Testis (tissue), 3 donors: ENCODE data around the gene NUBP2. TPM values are rescaled to one million over a fixed set of nuclear protein-coding genes. Genes with fewer than 3 reads are reported as not detected.

Experiments used
- DNase-seq: peaks from one replicate; pipeline ENCODE4 v3.0.0-alpha.2; 2019
- H3K27ac ChIP-seq, 2 donors: fragments of 200-600 bp; sonication (generic); one replicate each; pipeline ENCODE4 v1.5.1; 2019
- H3K27me3 ChIP-seq: fragments of 200-600 bp; sonication (generic); one replicate; pipeline ENCODE4 v1.5.1; 2019
- H3K36me3 ChIP-seq: fragments of 200-600 bp; sonication (generic); one replicate; pipeline ENCODE4 v1.5.1; 2017; ENCODE audit warnings: low read depth; ENCODE audit errors: missing control alignments
- H3K4me1 ChIP-seq: fragments of 200-600 bp; sonication (generic); one replicate; pipeline ENCODE4 v1.5.1; 2019
- H3K4me3 ChIP-seq, 2 donors: fragments of 200-600 bp; sonication (generic); one replicate each; pipeline ENCODE4 v1.5.1; 2017 to 2019
- H3K9me3 ChIP-seq: fragments of 200-600 bp; sonication (generic); one replicate; pipeline ENCODE4 v1.5.1; 2017
- POLR2A ChIP-seq: fragments of 450-650 bp; IDR thresholded peaks from one replicate; pipeline ENCODE4 v1.6.1; 2017; ENCODE audit warnings: antibody characterized with exemption, mild to moderate bottlenecking, moderate library complexity
- WGBS, 2 donors: methylation state at CpG; one replicate each; pipeline ENCODE4 v1.1.5; 2018; 5-methylcytosine and 5-hydroxymethylcytosine counted together
- intact Hi-C: fragments of 100-400 bp; cut with DNase I; formaldehyde crosslinking; loops from one replicate; pipeline ENCODE4 v1.15.1; 2023; ENCODE audit warnings: low total_unique reads
- polyA plus RNA-seq: library from polyadenylated mRNA; stranded (reverse); fragments of 350-450 nt; fragmentation: Illumina TruSeq; extraction: RNeasy Lipid Tissue Mini Kit (QIAGEN cat#74804); gene quantifications from one replicate; pipeline ENCODE4 v1.2.3, GENCODE V29; 2014; ENCODE audit warnings: low read depth, low replicate concordance; ENCODE audit not compliant: insufficient read depth
- total RNA-seq, 2 donors: library from RNA; depleted of rRNA; stranded (reverse); fragments of >200 nt; gene quantifications; one replicate each; pipeline ENCODE4 v1.2.3, GENCODE V29; 2016
- TF ChIP-seq, protein P1 (sequence below), 3 experiments: fragments of 450-650 bp in 2 of 3; fragments of 200-600 bp in 1 of 3; sonication (generic) in 1 of 3; IDR thresholded peaks; one replicate each; pipeline ENCODE4 v1.5.1; 2016 to 2019; ENCODE audit warnings: antibody characterized with exemption in 3 of 3, mild to moderate bottlenecking in 2 of 3, moderate library complexity in 1 of 3

Gene NUBP2
- total and polyA plus RNA-seq, 3 donors from 2014 or later, result 49.8 to 90.8 (median 81.5) TPM

DNA sequence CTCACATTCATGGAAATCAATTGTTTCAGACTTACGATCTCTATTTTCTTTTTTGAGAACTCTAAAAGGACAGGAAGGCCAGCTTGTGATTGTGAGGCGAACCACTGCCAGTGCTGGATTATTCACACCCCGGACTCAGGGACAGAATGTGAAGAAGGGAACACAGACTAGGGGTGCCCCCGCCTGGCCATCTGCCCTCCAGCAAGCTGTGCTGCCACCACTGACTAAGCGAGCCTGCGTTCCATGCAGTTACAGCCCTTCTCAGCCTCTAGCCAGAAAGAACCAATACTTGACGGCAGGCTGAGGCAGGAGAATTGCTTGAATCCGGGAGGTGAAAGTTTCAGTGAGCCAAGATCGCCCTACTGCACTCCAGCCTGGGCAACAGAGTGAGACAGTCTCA lies 41.1 kb downstream of the NUBP2 start:
- Histone ChIP-seq H3K4me1 (peaks cover 31% of the 10 kb centered on the region), H3K27ac (no peak overlapping the region), H3K27me3 (no peaks in the 10 kb centered on the region), H3K36me3 (no peaks in the 10 kb centered on the region), H3K4me3 (no peak overlapping the region), H3K9me3 (no peaks in the 10 kb centered on the region)
- TF ChIP-seq POLR2A, result no peak
- TF ChIP-seq, protein P1, sequence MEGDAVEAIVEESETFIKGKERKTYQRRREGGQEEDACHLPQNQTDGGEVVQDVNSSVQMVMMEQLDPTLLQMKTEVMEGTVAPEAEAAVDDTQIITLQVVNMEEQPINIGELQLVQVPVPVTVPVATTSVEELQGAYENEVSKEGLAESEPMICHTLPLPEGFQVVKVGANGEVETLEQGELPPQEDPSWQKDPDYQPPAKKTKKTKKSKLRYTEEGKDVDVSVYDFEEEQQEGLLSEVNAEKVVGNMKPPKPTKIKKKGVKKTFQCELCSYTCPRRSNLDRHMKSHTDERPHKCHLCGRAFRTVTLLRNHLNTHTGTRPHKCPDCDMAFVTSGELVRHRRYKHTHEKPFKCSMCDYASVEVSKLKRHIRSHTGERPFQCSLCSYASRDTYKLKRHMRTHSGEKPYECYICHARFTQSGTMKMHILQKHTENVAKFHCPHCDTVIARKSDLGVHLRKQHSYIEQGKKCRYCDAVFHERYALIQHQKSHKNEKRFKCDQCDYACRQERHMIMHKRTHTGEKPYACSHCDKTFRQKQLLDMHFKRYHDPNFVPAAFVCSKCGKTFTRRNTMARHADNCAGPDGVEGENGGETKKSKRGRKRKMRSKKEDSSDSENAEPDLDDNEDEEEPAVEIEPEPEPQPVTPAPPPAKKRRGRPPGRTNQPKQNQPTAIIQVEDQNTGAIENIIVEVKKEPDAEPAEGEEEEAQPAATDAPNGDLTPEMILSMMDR (IDR thresholded peaks at IDR 0.05), result no peak
- DNase-seq, result peak; percentile 83
- intact Hi-C loops, result no loop called here
- 56 to 64% methylated on average over 7 to 9 of the region's 9 CpGs for WGBS, 2 donors

DNA sequence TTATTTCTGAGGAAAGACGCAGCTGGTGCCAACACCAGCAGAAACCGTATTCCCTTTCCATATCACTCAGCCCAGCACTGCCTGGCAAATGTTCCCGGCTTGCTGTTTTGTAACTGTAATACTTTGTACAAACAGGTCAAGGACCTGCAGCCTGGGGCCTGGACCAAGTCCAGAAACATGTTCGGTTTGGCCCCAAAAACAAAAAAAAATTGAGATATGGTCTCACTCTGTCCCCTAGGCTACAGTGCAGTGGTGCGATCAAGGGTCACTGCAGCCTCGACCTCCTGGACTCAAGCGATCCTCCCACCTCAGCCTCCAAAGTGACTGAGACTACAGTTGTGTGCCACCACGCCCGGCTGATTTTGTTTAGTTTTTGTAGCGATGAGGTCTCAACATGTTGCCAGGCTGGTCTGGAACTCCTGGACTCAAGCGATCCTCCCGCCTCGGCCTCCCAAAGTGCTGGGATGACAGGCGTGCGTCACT lies 42.7 kb downstream of the NUBP2 start:
- H3K9me3 ChIP-seq, result no peaks in the 10 kb centered on the region

DNA sequence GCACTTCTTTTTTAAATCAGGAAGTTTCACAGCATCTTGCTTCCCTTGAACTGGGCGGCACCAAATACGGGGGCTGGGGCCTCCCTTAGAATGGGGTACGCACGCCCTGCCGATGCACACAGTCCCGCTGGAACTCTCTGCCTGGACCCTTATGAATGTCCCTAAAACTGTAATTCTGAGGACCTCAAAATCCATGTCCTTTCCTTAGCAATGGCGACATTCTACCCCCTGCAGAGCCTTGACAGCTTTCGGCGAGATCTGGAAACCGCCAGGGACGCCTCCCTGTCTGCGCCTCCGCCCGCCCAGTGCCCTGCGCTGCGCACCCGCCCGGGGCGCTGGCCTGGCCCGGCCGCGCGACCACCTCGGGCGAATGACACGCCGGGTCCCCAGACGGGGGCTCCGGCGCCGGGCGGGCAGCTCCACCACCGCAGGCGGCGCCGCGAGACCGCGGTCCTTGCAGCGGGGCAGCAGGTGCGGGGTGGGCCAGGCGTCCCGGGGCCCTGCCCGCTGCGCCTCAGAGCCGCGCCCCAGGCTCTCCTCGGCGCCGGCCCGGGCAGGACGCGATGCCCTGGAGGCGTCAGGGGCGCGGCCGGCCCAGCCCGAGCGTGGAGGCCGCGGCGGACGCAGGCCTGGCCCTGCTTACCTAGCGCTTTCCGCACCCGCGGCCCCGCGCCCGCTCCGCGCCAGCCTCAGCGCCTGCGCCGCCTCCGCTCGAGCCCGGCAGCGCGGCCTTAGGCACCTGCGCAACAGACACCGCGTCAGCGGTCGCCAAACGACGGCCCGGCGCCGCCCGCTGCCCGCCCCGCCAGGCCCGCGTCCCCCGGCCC lies 43.3 kb downstream of the NUBP2 start:
- WGBS, 2 donors, result 2 to 8% methylated on average over 17 to 67 of the region's 96 CpGs
- H3K4me1 ChIP-seq, result peaks cover 33% of the 10 kb centered on the region

More for the DNA sequence above, 42.7 kb downstream of the NUBP2 start:
- intact Hi-C loops, result no loop called here
- TF ChIP-seq, protein P1 (IDR thresholded peaks at IDR 0.05), result no peak
- no peak for TF ChIP-seq POLR2A
- Histone ChIP-seq H3K27ac (peak overlapping the region; percentile 7 to 85), H3K27me3 (no peaks in the 10 kb centered on the region), H3K4me3 (peak overlapping the region; percentile 57 to 89), H3K4me1 (peaks cover 33% of the 10 kb centered on the region), H3K36me3 (no peaks in the 10 kb centered on the region)
- WGBS, 2 donors, result 24 to 33% methylated on average over 11 to 15 of the region's 15 CpGs
- DNase-seq, result peak; percentile 83

DNA sequence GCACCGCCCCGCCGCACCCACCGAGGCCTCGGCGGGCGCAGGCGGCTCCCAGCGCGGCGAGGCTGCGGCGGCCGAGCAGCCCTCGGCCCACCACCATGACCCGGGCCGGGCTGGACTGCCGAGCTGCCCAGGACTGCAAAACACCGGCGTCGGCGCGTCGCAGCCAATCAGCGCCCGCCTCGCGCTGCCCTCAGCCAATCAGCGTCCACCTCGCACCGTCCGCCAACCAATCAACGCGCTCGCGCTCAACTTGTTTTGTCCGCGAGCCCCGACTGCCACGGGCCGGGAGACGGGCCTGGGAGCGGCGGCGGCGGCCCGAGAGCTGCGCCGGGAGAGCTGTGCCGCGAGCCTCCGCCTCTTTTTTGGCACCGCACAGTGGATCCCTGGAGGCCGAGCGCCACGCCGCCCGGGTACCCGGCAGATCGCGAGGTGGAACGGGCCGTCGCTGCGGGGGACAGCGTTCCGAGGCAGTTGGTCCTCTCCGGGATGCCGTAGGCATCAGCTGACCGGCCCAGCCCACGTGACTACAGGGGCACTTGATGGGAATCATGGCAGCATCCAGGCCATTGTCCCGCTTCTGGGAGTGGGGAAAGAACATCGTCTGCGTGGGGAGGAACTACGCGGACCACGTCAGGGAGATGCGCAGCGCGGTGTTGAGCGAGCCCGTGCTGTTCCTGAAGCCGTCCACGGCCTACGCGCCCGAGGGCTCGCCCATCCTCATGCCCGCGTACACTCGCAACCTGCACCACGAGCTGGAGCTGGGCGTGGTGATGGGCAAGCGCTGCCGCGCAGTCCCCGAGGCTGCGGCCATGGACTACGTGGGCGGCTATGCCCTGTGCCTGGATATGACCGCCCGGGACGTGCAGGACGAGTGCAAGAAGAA lies 44.2 kb downstream of the NUBP2 start, which contains the start of the genes FAHD1 and HAGH:
Gene FAHD1, plus strand, starts transcription at position 516 of the 883 bp plus-strand sequence. Its CDS starts 33 bp downstream, at position 549.
Gene HAGH, minus strand, starts transcription at position 135 of the 883 bp plus-strand sequence. Its CDS starts 38 bp downstream, at position 97.
- H3K27me3 ChIP-seq, result no peaks in the 10 kb centered on the region
- H3K4me1 ChIP-seq, result peaks cover 33% of the 10 kb centered on the region
- no peak for TF ChIP-seq POLR2A
- TF ChIP-seq, protein P1 (IDR thresholded peaks at IDR 0.05), result peak in 1 of 3 experiments; percentile 4
- no peaks in the 10 kb centered on the region for H3K9me3 ChIP-seq
- intact Hi-C loops, result no loop called here
- no peaks in the 10 kb centered on the region for H3K36me3 ChIP-seq
- H3K4me3 ChIP-seq, result peak within 1 kb of the TSS; percentile 82 to 89
- 1% methylated on average over 70 of the region's 104 CpGs; no CpG with 5 or more reads in 1 of the 2 donors for WGBS, 2 donors
- DNase-seq, result peak; percentile 96
- H3K27ac ChIP-seq, result peak within 1 kb of the TSS; percentile 75 to 85

More for the DNA sequence above, 43.3 kb downstream of the NUBP2 start:
- TF ChIP-seq POLR2A, result no peak
- TF ChIP-seq, protein P1 (IDR thresholded peaks at IDR 0.05), result no peak
- Histone ChIP-seq H3K4me3 (peak overlapping the region; percentile 57 to 89), H3K36me3 (no peaks in the 10 kb centered on the region), H3K27ac (peak overlapping the region in 1 of 2 donors; percentile 85), H3K9me3 (no peaks in the 10 kb centered on the region), H3K27me3 (no peaks in the 10 kb centered on the region)
- intact Hi-C loops, result no loop called here
- DNase-seq, result no peak
